Stimulated activated effector memory CD8-positive, alpha-beta T cell treated with anti-CD3 and anti-CD28 coated beads, Interleukin-12 subunit alpha, Interleukin-12 subunit beta, amount 100 ng/mL, for 72 hours (primary cell): ENCODE measurements around the gene FOXN3.

ENCODE experiments used
- ATAC-seq: fragments of 150-1000 bp; cut with Tn5 transposase; 2 replicates; pipeline ENCODE4 v1.10.0; 2021
- DNase-seq, 2 donors: peaks; one replicate each; pipeline ENCODE4 v3.0.0; 2021 to 2022; ENCODE audit warnings: low spot score in 2 of 2
- H3K27ac Mint-ChIP-seq: one replicate; pipeline ENCODE4 v1.8.0; 2022; ENCODE audit warnings: mild to moderate bottlenecking, mixed read lengths
- H3K36me3 Mint-ChIP-seq: one replicate; pipeline ENCODE4 v1.8.0; 2022; ENCODE audit warnings: mild to moderate bottlenecking, mixed read lengths
- H3K4me1 Mint-ChIP-seq: one replicate; pipeline ENCODE4 v1.8.0; 2022; ENCODE audit warnings: mixed read lengths
- H3K4me3 Mint-ChIP-seq: one replicate; pipeline ENCODE4 v1.8.0; 2022; ENCODE audit warnings: mild to moderate bottlenecking, mixed read lengths
- H3K9me3 Mint-ChIP-seq: one replicate; pipeline ENCODE4 v1.8.0; 2022; ENCODE audit warnings: mixed read lengths

FOXN3 gene

DNA sequence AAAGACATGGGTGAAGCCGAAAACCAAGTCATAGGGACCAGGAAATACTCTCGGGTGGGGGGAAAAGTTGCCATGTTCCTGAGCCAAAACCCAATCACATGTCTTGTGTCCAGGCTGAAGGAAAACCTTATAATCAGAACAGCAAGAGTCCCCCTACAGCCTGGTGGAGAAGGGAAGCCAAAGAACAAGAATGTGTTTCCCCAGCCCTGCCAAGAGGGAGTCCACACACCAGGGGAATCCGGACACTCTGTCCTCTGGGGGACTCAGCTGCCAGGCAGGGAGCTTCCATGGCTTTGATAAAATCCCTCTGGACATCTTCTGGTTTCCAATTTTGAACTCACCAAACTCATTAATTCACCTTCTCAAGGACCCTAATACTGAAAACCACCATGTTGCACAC, 273.0 kb downstream of the FOXN3 start:
- Mint-ChIP-seq H3K9me3 (no peaks in the 10 kb centered on the region), H3K4me3 (no peak overlapping the region), H3K27ac (no peak overlapping the region), H3K36me3 (no peaks in the 10 kb centered on the region), H3K4me1 (no peaks in the 10 kb centered on the region)
- DNase-seq (no peak), ATAC-seq (no peak)

DNA sequence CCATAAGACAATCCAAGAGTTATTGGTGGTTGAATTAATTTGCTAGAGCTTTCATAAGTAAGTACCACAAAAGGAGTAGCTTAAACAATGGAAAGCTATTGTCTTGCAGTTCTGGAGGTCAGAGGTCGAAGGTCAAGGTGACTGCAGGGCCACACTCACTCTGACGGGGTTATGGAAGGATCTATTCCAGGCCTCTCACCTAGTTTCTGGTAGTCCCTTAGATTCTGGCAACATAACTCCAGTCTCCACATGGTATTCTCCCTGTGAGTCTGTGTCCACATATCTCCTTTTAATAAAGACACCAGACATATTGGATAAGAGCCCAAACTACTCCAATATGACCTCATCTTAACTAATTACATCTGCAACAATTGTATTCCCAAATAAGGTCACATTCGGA, 273.4 kb downstream of the FOXN3 start:
- H3K27ac Mint-ChIP-seq, result no peak overlapping the region

DNA sequence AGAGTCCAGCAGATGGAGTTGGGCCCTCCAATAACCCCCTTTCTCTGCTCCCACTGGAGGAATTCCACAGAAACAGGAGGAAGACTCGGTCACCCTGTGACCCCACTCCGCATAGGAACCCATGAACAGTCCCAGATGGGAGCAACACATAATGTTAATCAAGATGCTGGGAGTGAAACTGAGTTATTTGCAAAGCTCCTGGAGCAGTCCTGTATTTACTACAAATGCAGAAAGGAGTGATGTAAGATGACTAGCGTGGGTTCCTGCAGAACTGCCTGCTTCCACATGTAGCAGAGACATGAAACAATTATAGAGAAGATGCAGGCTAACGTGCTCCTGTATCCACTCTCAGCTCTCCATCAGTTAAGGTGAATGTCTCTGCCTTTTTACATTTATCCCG, 274.7 kb downstream of the FOXN3 start:
- no peak overlapping the region for H3K4me3 Mint-ChIP-seq
- no peaks in the 10 kb centered on the region for H3K9me3 Mint-ChIP-seq
- DNase-seq, result no peak
- H3K4me1 Mint-ChIP-seq, result no peaks in the 10 kb centered on the region
- H3K36me3 Mint-ChIP-seq, result no peaks in the 10 kb centered on the region
- no peak overlapping the region for H3K27ac Mint-ChIP-seq
- ATAC-seq, result no peak

More for the DNA sequence above, 273.4 kb downstream of the FOXN3 start:
- Mint-ChIP-seq H3K36me3 (no peaks in the 10 kb centered on the region), H3K4me3 (no peak overlapping the region), H3K4me1 (no peaks in the 10 kb centered on the region), H3K9me3 (no peaks in the 10 kb centered on the region)
- no peak for ATAC-seq
- no peak for DNase-seq

DNA sequence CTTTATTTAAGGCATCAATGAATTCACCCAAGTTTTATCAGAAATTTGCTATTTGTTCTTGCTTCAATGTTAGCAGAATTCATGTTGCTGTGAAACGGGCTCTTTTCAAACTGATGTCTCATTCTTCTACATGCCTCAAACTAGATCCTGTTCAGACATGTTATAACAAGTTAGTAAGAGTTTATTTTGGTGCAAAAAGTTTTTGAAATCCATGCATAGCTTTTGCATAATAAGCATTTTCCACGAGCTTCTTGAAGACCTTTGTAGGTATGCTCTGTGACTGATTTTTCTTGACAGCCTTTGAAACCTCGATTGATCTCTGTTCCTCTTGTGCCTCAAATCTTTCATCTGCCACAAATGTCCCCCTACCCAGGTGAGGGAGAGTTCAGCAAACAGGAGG, 275.2 kb downstream of the FOXN3 start:
- Mint-ChIP-seq H3K4me3 (no peak overlapping the region), H3K9me3 (no peaks in the 10 kb centered on the region), H3K27ac (no peak overlapping the region), H3K4me1 (no peaks in the 10 kb centered on the region), H3K36me3 (no peaks in the 10 kb centered on the region)
- DNase-seq (no peak), ATAC-seq (no peak)

DNA sequence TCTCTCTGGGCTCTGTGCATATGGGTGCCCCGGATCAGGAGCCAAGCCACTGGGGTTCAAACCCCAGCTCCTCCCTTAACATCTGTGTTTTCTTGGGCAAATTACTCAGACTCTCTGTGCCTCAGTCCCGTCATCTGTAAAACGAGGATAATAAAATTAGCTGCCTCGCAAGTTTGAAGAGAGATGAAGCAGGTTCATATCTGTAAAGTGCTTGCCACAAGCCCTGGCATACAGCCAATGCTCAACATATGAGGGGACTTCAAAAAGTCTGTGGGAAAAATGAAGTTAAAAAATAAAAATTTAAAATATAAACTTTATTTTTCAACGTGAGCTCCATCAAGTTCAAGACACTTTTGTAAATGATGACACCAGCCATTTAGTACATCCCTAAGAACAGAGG, 276.7 kb downstream of the FOXN3 start:
- no peak overlapping the region for H3K27ac Mint-ChIP-seq

DNA sequence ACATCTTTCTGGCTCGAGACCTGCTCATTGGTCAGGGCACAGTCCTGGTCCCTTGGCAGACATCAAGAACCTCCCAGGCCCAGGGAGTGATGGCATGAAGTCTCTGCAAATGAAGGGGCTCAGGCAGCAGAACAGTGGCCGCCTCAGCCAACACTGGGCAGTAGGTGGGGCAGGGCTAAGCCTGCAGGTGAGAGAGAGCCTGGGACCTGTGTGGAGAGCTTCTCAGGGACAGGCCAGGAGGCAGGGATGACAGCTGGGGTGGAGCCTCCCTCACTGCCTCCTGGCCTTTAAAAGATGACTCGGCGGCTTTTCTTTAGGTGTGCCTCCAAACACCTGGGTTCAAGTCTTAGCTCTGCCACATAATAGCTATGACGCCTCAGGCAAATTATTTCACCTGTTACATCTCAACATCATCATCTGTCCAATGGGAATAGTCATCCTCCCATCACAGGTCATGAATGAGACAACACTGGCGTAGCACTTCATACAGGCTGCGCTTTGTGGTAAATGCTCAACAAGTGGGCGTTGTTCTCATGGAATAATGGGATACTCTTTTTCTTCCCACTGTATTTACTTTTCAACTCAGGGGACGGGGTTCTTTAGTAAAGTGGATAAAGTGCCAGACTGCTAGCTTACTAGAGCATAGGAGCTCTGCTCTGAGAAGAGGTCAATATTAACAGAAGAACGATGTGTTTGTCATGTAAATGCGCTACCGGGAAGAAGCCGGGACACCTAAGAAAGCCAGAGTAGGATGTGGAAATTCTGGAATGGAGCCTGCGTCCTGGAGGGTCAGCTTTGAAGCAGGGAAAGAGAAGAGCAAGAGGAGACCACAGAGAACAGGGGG, 277.4 kb downstream of the FOXN3 start:
- H3K36me3 Mint-ChIP-seq, result no peaks in the 10 kb centered on the region
- no peak overlapping the region for H3K27ac Mint-ChIP-seq
- no peak for ATAC-seq
- DNase-seq, result no peak
- H3K9me3 Mint-ChIP-seq, result peaks cover 8% of the 10 kb centered on the region
- no peaks in the 10 kb centered on the region for H3K4me1 Mint-ChIP-seq
- H3K4me3 Mint-ChIP-seq, result no peak overlapping the region

More for the DNA sequence above, 276.7 kb downstream of the FOXN3 start:
- ATAC-seq (no peak), DNase-seq (no peak)
- H3K4me3 Mint-ChIP-seq, result no peak overlapping the region
- H3K9me3 Mint-ChIP-seq, result peaks cover 8% of the 10 kb centered on the region
- H3K4me1 Mint-ChIP-seq, result no peaks in the 10 kb centered on the region
- no peaks in the 10 kb centered on the region for H3K36me3 Mint-ChIP-seq

DNA sequence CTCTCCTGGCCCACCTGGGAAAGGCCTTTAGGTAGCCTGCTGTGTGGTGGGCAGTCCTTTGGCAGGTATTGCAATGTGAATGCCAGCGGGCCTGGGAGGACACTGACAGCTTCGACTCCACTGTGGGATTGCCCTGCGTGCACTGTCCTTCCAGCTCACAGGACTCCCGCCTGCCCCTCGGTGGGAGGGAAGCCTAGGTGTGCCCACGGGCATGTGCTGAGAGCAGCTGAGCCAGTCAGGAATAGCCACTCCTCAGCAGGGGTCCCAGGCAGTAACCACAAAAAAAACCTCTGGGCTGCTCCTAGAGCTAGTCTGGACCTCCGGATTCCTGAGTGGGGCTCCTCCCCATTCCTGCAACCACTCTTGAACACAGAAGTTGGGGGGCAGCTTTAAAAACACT, 278.2 kb downstream of the FOXN3 start:
- no peaks in the 10 kb centered on the region for H3K36me3 Mint-ChIP-seq
- H3K4me1 Mint-ChIP-seq, result no peaks in the 10 kb centered on the region
- DNase-seq, result no peak
- no peak for ATAC-seq
- no peak overlapping the region for H3K27ac Mint-ChIP-seq
- H3K9me3 Mint-ChIP-seq, result peaks cover 8% of the 10 kb centered on the region
- no peak overlapping the region for H3K4me3 Mint-ChIP-seq

DNA sequence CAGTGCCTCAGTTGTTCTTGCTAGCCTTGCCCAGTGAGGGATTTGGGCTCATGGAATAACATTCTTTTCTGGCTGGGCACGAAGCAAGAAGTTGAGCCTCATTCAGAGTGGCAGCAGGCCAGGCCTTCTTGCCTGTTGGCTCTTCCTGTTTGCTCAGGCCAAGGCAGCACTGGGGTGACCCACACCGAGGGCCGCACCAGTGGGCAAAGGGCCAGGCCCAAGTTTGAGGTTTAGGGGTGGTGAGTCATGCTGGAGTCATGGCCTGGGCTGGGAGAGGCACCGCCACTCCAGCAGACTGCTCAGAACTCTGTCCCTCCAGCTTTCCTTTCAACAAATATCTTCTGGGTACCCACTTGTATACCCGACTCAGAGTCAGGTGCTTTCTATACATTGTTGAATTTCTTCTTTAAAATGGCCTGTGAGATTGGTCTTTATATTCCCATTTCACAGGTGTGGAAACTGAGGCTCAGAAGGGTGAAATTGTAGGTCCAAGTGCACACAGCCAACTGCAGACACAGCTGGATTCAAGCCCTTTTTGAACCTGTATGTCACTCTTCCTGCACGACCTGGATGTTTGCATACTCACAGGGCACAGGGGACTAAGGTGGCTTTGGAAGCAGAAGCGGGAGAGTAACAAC, 279.4 kb downstream of the FOXN3 start:
- H3K4me3 Mint-ChIP-seq, result no peak overlapping the region
- ATAC-seq, result no peak

DNA sequence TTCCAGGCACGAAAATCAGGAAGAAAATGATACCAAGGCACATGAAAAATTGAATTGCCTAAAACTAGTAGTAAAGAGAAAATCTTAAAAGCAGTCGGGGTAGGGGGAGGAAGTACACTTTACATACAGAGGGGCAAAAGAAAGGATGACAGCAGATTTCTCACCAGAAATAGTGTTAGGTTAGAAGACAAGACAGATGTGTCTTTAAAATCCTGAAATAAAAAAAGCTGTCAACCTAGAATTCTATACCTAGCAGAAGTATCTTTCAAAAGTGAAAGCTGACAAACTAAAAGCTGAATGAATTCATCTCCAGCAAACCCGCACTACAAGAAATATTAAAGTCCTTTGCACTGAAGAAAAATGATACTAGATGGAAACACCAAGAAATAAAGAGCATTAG, 280.4 kb downstream of the FOXN3 start:
- ATAC-seq (no peak), DNase-seq (no peak)
- H3K36me3 Mint-ChIP-seq, result no peaks in the 10 kb centered on the region
- no peak overlapping the region for H3K4me3 Mint-ChIP-seq
- H3K4me1 Mint-ChIP-seq, result no peaks in the 10 kb centered on the region
- no peak overlapping the region for H3K27ac Mint-ChIP-seq
- H3K9me3 Mint-ChIP-seq, result peaks cover 8% of the 10 kb centered on the region

More for the DNA sequence above, 279.4 kb downstream of the FOXN3 start:
- Mint-ChIP-seq H3K9me3 (peaks cover 8% of the 10 kb centered on the region), H3K27ac (no peak overlapping the region), H3K4me1 (no peaks in the 10 kb centered on the region), H3K36me3 (no peaks in the 10 kb centered on the region)
- no peak for DNase-seq

DNA sequence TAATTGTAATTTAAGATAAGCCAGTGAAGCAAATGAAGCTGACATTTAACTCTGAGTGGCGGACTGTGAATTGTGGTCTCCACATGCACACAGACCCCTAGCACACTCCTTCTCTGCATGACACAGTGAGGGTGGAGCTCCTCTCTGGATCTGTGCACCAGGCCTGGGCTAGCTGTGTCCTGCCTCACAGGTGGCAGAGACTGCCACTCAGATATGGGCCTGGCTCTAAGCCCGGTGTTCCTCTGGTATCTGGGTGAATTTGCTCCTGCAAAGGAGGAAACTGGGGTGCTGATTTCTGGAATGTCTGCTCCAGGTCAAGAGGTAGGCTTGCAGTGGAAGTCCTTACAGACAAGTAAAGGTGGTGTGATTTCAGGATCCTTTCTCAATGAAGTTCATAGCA, 282.4 kb downstream of the FOXN3 start:
- Mint-ChIP-seq H3K36me3 (no peaks in the 10 kb centered on the region), H3K27ac (no peak overlapping the region), H3K4me3 (no peak overlapping the region), H3K4me1 (no peaks in the 10 kb centered on the region), H3K9me3 (peaks cover 8% of the 10 kb centered on the region)
- no peak for ATAC-seq
- DNase-seq, result no peak

DNA sequence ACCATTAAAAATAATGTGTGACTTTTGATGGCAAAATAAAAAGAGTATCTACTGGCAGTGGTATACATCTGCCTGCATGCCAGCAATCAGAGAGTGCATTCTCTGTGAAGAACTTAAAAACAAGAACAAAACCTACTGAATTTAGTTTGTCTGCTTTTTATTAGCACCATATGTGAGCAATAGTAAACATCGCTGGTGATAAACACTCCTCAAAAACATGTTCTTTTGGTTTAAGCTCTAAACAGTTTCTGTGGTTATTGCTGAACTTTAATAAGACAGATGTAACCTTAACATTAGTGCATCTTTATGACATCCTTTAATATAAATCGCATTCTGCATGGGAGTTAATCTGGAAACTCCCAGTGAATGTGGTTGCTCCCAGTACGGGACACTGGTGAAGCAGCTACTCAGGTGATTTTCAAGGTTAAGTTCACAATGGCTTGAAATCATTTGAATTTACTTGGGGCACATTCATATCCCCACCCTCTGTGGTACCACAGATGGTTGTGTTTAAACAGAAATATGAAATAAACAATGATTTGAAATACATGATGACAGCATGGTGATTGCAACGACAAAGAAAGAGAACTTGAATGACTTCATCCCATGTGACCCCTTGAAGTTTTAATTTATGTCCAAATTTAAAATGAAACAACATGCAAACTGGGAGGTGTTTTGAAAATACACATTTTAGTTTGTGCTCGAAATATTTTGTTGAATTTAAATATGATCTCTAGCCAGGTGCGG, 285.9 kb downstream of the FOXN3 start:
- H3K27ac Mint-ChIP-seq, result no peak overlapping the region
- no peaks in the 10 kb centered on the region for H3K4me1 Mint-ChIP-seq
- peaks cover 4% of the 10 kb centered on the region for H3K9me3 Mint-ChIP-seq
- no peak for DNase-seq
- H3K36me3 Mint-ChIP-seq, result no peaks in the 10 kb centered on the region
- ATAC-seq, result no peak
- no peak overlapping the region for H3K4me3 Mint-ChIP-seq

DNA sequence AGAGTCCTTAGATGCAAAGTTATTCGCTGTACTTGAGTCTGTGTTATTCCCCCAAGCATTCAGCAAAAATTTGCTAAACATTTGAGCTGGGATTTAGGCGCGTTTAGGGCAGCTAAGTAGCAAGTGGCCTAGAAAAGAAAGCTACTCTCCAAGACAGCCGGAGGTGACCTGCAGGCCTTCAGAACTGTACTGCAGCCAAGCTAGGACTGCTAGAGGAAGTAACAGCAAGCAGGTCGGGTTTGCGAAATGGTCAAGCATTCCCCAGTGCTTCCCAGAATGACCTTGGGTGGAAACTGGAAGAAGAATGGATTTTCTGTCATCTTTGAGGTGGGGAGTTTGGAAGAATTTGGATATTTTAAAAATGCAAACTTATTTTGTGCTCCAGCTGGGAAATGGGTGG, 287.5 kb downstream of the FOXN3 start:
- Mint-ChIP-seq H3K27ac (no peak overlapping the region), H3K4me3 (no peak overlapping the region), H3K36me3 (no peaks in the 10 kb centered on the region), H3K4me1 (no peaks in the 10 kb centered on the region), H3K9me3 (no peaks in the 10 kb centered on the region)
- DNase-seq (no peak), ATAC-seq (no peak)

DNA sequence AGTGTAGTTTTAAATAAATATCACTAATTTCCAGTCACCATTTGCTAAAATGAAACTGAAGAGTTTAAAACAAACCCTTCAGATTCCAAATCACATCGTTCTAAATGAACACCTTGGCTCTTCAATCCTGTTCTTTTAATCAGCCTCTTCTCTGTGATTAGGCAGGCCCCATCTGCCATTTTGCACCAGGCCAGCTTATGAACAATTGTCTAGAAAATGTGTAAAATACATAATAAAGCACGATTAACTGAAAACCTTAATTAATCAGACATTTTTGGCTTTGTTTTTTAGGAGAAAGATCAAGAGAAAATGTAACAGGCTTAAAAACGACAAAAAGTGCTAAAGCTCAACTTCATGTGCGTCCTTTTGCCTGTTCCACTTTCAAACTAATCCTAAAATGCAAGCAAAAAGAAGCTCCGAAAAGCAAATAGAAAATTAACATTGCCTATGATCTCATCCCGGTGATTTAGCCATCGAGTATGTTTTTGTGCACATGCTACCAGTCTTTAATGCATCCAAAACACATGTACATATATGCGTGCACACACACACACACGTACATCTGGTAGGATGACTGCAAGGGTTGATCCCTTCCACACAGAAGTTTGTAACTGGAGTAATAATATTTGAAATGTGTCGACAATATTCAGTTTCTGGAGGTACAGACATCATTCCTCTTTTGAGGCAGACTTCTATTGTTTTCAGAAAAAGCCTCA, 288.6 kb downstream of the FOXN3 start:
- ATAC-seq, result no peak
- Mint-ChIP-seq H3K27ac (no peak overlapping the region), H3K9me3 (no peaks in the 10 kb centered on the region), H3K36me3 (no peaks in the 10 kb centered on the region), H3K4me3 (no peak overlapping the region), H3K4me1 (no peaks in the 10 kb centered on the region)
- no peak for DNase-seq

DNA sequence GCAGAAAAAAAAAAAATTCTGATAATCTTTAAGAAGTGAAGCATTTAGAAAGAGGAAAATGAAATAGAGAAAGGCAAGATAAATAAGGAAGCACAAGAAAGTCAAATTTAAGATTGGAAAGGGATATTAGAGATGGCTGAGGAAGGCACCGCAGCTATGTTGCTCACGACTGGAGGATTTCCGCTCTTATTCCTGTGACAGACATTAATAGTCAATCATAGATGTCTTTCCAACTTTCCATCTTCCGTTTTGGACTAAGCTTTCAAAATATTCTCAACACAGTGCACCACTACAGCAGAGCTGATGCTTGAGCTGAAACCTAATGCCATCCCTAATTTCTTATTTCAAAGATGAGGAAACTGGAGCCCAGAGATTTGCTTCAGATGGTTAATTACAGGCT, 290.6 kb downstream of the FOXN3 start:
- H3K4me1 Mint-ChIP-seq, result no peaks in the 10 kb centered on the region
- ATAC-seq, result no peak
- no peaks in the 10 kb centered on the region for H3K9me3 Mint-ChIP-seq
- no peak overlapping the region for H3K27ac Mint-ChIP-seq
- H3K4me3 Mint-ChIP-seq, result no peak overlapping the region
- DNase-seq, result no peak
- no peaks in the 10 kb centered on the region for H3K36me3 Mint-ChIP-seq

DNA sequence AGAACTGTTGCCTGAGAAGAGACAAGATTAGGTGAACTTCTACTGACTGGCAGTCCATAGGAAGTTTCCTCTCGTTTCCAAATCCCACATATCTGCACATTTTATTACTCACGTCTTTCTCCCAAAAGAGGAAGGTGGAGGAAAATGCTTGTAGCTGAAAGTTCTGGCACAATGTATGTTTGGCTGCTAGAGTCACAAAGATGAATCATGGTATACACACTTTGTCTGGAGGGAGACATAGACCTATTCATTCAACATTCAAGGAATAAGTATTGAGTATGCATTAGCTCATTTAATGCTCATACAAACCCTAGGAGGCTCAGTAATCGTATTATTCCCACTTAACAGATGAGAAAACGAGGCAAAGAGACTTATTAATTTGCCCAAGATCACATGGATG, 291.8 kb downstream of the FOXN3 start:
- no peak for ATAC-seq
- no peak for DNase-seq
- H3K4me3 Mint-ChIP-seq, result no peak overlapping the region
- H3K4me1 Mint-ChIP-seq, result no peaks in the 10 kb centered on the region
- H3K27ac Mint-ChIP-seq, result no peak overlapping the region
- no peaks in the 10 kb centered on the region for H3K36me3 Mint-ChIP-seq
- no peaks in the 10 kb centered on the region for H3K9me3 Mint-ChIP-seq
